GM21825 (cell line): ENCODE data around the gene ZFTA.
"Not testable (repeated sequence)": the region's sequence is repeated elsewhere in the genome, so short reads cannot be mapped to it uniquely, and the experiment has no call there.

Source experiments
- ATAC-seq: cut with Tn5 transposase; IDR thresholded peaks from one replicate; pipeline ENCODE4 v1.9.1; 2021; ENCODE audit warnings: mild to moderate bottlenecking, moderate library complexity; ENCODE audit not compliant: unreplicated experiment

Gene ZFTA

GRCh38 chr11:63768237-63769041 is at the start of gene ZFTA:
TSS of gene ZFTA (minus strand) at chr11:63768775. CDS start at chr11:63768622, 153 bp downstream.
- ATAC-seq = peak; percentile 59

- ATAC-seq = no peak
Observed at GRCh38 chr11:63817758-63818498, 49.4 kb upstream of the ZFTA start.

GRCh38 chr11:63816732-63817131 is 48.2 kb upstream of the ZFTA start:
- no peak for ATAC-seq

DNA sequence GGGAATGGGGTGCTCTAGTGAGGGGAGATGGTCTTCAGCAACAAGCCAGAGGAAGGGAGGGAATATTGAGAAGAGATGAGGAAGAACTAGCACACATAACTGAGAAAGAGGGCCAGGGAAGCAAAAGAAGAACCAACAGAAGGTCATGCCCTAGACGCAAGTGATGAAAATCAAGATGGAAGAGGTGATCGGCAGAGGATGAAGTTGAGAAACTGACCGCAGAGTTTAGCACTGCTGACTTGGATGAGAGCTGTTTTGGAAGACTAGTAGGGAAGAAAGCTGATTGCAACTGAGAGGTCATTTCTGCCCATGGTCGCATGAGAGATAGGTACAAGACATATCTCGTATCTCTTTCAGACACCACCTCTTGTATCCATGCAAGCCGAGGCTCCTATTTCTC is 47.6 kb upstream of the ZFTA start:
- no peak for ATAC-seq

- no peak for ATAC-seq
Observed at GRCh38 chr11:63814383-63814736, 45.8 kb upstream of the ZFTA start.

DNA sequence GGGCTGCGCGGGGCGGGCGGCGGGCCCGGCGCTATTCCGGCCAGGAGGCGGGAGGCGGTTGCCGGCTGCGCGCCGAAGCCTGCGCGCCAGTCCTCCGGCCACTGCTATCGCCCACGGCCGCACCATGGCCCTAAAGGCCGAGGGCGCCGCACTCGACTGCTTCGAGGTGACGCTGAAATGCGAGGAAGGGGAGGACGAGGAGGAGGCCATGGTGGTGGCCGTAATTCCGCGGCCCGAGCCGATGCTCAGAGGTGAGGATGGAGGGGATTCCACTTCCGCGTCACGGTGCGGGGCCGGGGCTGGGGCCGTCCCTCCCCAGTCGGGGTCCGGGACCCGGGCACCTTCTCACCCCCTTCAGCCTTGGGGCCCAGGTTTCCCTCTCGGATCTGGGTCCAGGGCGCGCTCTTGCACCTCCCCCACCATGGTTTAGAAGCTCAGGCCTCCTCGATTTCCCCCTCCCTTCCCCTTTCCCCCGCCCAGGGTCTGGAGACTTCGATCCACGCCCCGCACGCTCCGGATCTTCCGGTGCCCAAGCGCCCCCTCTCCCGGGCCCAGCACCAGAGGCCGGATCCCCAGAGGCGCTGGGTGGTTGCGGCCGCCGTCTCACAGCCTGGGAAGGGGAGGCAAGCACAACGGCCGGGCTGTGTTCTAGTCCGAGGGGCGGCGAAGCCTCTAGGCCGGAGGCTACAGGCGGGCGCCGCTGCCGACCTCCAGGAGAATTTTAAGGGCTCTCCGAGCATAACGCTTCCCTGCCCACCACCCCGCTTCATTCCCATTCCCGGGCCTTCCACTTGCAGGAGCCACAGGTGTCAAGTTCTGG is 45.2 kb upstream of the ZFTA start:
- peak; percentile 37 for ATAC-seq

- peak; percentile 84 for ATAC-seq
Observed at GRCh38 chr11:63813035-63813562, 44.5 kb upstream of the ZFTA start, which contains the start of gene SPINDOC. TSS of gene SPINDOC (plus strand) at chr11:63813456. CDS start at chr11:63813687, 231 bp downstream.

GRCh38 chr11:63811522-63811921 is 42.9 kb upstream of the ZFTA start:
- no peak for ATAC-seq

DNA sequence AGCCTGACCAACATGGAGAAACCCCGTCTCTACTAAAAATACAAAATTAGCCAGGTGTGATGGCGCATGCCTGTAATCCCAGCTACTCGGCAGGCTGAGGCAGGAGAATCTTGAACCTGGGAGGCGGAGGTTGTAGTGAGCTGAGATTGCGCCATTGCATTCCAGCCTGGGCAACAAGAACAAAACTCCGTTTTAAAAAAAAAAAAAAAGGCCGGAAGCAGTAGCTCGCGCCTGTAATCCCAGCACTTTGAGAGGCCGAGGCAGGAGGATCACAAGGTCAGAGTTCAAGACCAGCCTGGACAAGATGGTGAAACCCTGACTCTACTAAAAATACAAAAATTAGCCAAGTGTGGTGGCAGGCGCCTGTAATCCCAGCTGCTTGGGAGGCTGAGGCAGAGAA is 41.8 kb upstream of the ZFTA start:
- not testable (repeated sequence) for ATAC-seq

DNA sequence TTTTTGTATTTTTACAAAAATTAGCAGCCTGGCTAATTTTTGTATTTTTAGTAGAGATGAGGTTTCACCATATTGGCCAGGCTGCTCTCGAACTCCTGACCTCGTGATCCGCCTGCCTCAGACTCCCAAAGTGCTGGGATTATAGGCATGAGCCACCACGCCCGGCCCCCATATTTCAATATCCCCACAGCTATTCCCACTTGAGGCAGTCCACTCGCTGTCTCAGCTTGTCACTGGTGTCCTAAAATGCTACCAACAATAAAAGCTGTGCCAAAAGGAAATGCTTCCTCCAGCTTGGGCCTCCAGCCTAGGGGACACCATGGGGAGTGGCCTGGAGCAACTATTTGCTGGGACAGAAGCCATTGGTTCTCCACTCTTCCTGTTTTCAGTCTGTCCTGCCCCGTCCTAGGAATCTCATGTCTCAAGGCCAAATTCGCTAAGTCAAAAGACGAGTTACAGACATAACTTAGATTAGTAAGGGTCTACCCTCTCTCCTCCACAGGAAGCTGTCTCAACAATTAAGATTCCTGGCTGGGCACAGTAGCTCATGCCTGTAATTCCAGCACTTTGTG is 37.4 kb upstream of the ZFTA start:
- ATAC-seq = no peak

GRCh38 chr11:63804259-63804658 is 35.7 kb upstream of the ZFTA start:
- no peak for ATAC-seq

GRCh38 chr11:63802637-63803414 is 34.3 kb upstream of the ZFTA start:
- no peak for ATAC-seq

DNA sequence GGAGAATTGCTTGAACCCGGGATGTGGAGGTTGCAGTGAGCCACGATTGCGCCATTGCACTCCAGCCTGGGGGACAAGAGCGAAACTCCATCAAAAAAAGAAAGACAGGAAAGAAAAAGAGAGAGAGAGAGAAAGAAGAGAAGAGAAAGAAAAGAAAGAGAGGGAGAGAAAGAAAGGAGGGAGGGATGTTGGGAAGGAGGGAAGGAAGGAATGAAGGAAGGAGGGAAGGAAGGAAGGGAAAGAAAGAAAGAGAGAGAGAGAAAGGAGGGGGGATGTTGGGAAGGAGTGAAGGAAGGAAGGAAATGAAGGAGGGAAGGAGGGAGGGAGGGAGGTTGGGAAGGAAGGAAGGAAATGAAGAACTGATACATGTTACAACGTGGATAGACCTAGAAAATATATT is 32.3 kb upstream of the ZFTA start:
- no peak for ATAC-seq

DNA sequence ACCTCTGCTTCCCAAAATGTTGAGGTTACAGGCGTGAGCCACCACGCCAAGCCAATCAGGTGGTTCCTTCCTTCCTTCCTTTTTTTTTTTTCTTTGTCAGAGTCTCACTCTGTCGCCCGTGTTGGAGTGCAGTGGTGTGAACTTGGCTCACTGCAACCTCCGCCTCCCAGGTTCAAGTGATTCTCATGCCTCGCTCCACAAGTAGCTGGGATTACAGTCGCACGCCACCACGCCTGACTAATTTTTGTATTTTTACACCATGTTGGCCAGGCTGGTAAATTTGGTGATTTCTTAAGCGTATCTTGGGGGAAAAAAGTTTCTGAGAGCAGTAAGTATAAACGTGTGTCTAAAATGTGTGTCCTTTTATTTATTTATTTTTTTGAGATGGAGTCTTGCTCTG is 26.5 kb upstream of the ZFTA start:
- no peak for ATAC-seq

DNA sequence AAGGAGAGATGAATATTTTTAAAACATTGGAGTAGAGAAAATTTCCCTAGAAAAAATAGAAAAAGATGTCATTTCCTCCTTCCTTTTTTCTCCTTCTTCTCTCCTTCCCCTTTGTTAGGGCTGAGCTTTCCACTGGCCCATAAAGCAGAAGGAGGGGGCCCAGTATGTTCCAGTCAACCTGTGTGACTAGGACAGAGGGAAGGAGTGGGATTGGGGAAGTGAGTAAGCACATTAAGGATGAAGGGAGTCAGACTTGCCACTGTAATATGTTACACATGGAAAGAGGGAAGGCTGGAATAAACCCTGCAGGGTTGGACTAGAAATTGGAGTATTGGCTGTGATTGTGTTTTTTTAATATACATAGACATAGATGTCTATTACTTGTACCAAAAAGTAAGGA is 24.6 kb upstream of the ZFTA start:
- no peak for ATAC-seq

- ATAC-seq = no peak
Observed at GRCh38 chr11:63791495-63792167, 23.1 kb upstream of the ZFTA start.

- no peak for ATAC-seq
Observed at GRCh38 chr11:63785823-63786222, 17.2 kb upstream of the ZFTA start.

- no peak for ATAC-seq
Observed at GRCh38 chr11:63783925-63784592, 15.5 kb upstream of the ZFTA start.

- no peak for ATAC-seq
Observed at GRCh38 chr11:63782749-63783148, 14.2 kb upstream of the ZFTA start.
